ENCODE measurements around the gene TTN. TPM values are rescaled to one million over a fixed set of nuclear protein-coding genes. Genes with fewer than 3 reads are reported as not detected.

The TTN gene
- total RNA-seq, 1 experiment from 2014 or later: 0.13 TPM

GRCh38 chr2:178644919-178645318 lies 162.3 kb downstream of the TTN start:
- Histone ChIP-seq H3K27me3 (ENCODE audit: control insufficient read depth, insufficient read depth, low read length) (peaks cover 2% of the 10 kb centered on the region; the same call in 1 of the 2 replicates), H3K36me3 (ENCODE audit: control insufficient read depth, insufficient read depth, low read length) (no peaks in the 10 kb centered on the region), H3K4me1 (ENCODE audit: control insufficient read depth, insufficient read depth, low read length) (no peaks in the 10 kb centered on the region), H3K9me3 (ENCODE audit: control insufficient read depth, insufficient read depth, low read depth, low read length) (no peaks in the 10 kb centered on the region), H3K4me3 (ENCODE audit: low read depth in 2 of 2, low read length in 2 of 2) (no peak overlapping the region), H3K27ac (ENCODE audit: low read length) (no peak overlapping the region)
- ChIA-PET CTCF (no interaction called here), POLR2A (no interaction called here)
- intact Hi-C loops (cut with micrococcal nuclease; ENCODE audit: unreplicated experiment) (no loop called here), in situ Hi-C loops (cut with HindIII; ENCODE audit: low pct_unique_long_range_greater_than_20kb, low sequenced_read_pairs) (no loop called here)
- no peak for DNase-seq (ENCODE audit: low read depth, low spot score)
- TF ChIP-seq POLR2AphosphoS5 (IDR thresholded peaks at IDR 0.05; ENCODE audit: low read depth, low read length) (no peak), TCF7L2 (IDR thresholded peaks at IDR 0.05; ENCODE audit: low read depth, low read length) (no peak), CTCF (IDR thresholded peaks at IDR 0.05) (no peak), SIN3A (IDR thresholded peaks at IDR 0.05; ENCODE audit: borderline replicate concordance, insufficient read depth, low read depth, low read length) (no peak), REST (IDR thresholded peaks at IDR 0.05; ENCODE audit: insufficient read depth in 1 of 2, low read depth in 2 of 2, low read length in 1 of 2) (no peak)
- no TSS peak for BruUV-seq (replicated peaks)
- no peak for ATAC-seq

- in situ Hi-C loops (cut with HindIII; ENCODE audit: low pct_unique_long_range_greater_than_20kb, low sequenced_read_pairs): no loop called here
- H3K9me3 ChIP-seq (ENCODE audit: control insufficient read depth, insufficient read depth, low read depth, low read length): no peaks in the 10 kb centered on the region
- TF ChIP-seq TCF7L2 (IDR thresholded peaks at IDR 0.05; ENCODE audit: low read depth, low read length): no peak
- H3K27ac ChIP-seq (ENCODE audit: low read length): no peak overlapping the region
- ChIA-PET CTCF (no interaction called here), POLR2A (no interaction called here)
- DNase-seq (ENCODE audit: low read depth, low spot score) (no peak), ATAC-seq (no peak)
- H3K27me3 ChIP-seq (ENCODE audit: control insufficient read depth, insufficient read depth, low read length): peaks cover 2% of the 10 kb centered on the region; the same call in 1 of the 2 replicates
- no peaks in the 10 kb centered on the region for H3K4me1 ChIP-seq (ENCODE audit: control insufficient read depth, insufficient read depth, low read length)
- no peak overlapping the region for H3K4me3 ChIP-seq (ENCODE audit: low read depth in 2 of 2, low read length in 2 of 2)
- H3K36me3 ChIP-seq (ENCODE audit: control insufficient read depth, insufficient read depth, low read length): no peaks in the 10 kb centered on the region
- intact Hi-C loops (cut with micrococcal nuclease; ENCODE audit: unreplicated experiment): no loop called here
- BruUV-seq (replicated peaks): no TSS peak
These were observed 165.7 kb downstream of the TTN start for GRCh38 chr2:178641498-178641897.

GRCh38 chr2:178635897-178636296 lies 171.3 kb downstream of the TTN start:
- peaks cover 6% of the 10 kb centered on the region for H3K27me3 ChIP-seq (ENCODE audit: control insufficient read depth, insufficient read depth, low read length)
- H3K4me3 ChIP-seq (ENCODE audit: low read depth in 2 of 2, low read length in 2 of 2): no peak overlapping the region
- CTCF ChIA-PET: no interaction called here
- ATAC-seq (no peak), DNase-seq (ENCODE audit: low read depth, low spot score) (no peak)
- H3K9me3 ChIP-seq (ENCODE audit: control insufficient read depth, insufficient read depth, low read depth, low read length): no peaks in the 10 kb centered on the region
- no TSS peak for BruUV-seq (replicated peaks)
- in situ Hi-C loops (cut with HindIII; ENCODE audit: low pct_unique_long_range_greater_than_20kb, low sequenced_read_pairs): no loop called here
- intact Hi-C loops (cut with micrococcal nuclease; ENCODE audit: unreplicated experiment): no loop called here
- no peaks in the 10 kb centered on the region for H3K36me3 ChIP-seq (ENCODE audit: control insufficient read depth, insufficient read depth, low read length)
- H3K4me1 ChIP-seq (ENCODE audit: control insufficient read depth, insufficient read depth, low read length): no peaks in the 10 kb centered on the region
- TF ChIP-seq REST (IDR thresholded peaks at IDR 0.05; ENCODE audit: insufficient read depth in 1 of 2, low read depth in 2 of 2, low read length in 1 of 2) (no peak), POLR2AphosphoS5 (IDR thresholded peaks at IDR 0.05; ENCODE audit: low read depth, low read length) (no peak), SIN3A (IDR thresholded peaks at IDR 0.05; ENCODE audit: borderline replicate concordance, insufficient read depth, low read depth, low read length) (no peak), CTCF (IDR thresholded peaks at IDR 0.05) (no peak), TCF7L2 (IDR thresholded peaks at IDR 0.05; ENCODE audit: low read depth, low read length) (no peak)
- no peak overlapping the region for H3K27ac ChIP-seq (ENCODE audit: low read length)
- POLR2A ChIA-PET: no interaction called here

Measured in Panc1 (cell line).